Naive B cell (primary cell): ENCODE results near the gene DHX58. TPM values are rescaled to one million over a fixed set of nuclear protein-coding genes. Genes with fewer than 3 reads are reported as not detected.
A peak's percentile ranks its signal among the peaks of the same experiment; 100 is the strongest.

Source experiments
- ATAC-seq, 2 donors: fragments of 150-1000 bp; cut with Tn5 transposase; 2 replicates each; pipeline ENCODE4 v1.10.0; 2021; ENCODE audit warnings: low read depth in 2 of 2, mild to moderate bottlenecking in 2 of 2, moderate library complexity in 2 of 2
- DNase-seq: peaks from one replicate; pipeline ENCODE4 v3.0.0; 2022
- H3K27ac Mint-ChIP-seq, 6 donors: one replicate each; pipeline ENCODE4 v1.8.0; 2020 to 2022; ENCODE audit warnings: mild to moderate bottlenecking in 6 of 6, mixed read lengths in 6 of 6, moderate library complexity in 5 of 6, inconsistent platforms in 2 of 6
- H3K27me3 Mint-ChIP-seq, 3 donors: one replicate each; pipeline ENCODE4 v1.8.0; 2021 to 2022; ENCODE audit warnings: mixed read lengths in 3 of 3, mild to moderate bottlenecking in 1 of 3
- H3K36me3 Mint-ChIP-seq, 2 donors: one replicate each; pipeline ENCODE4 v1.8.0; 2020 to 2022; ENCODE audit warnings: mixed read lengths in 2 of 2, inconsistent platforms in 1 of 2, mild to moderate bottlenecking in 1 of 2
- H3K4me1 Mint-ChIP-seq, 3 donors: one replicate each; pipeline ENCODE4 v1.8.0; 2020 to 2022; ENCODE audit warnings: mixed read lengths in 3 of 3, inconsistent platforms in 1 of 3, mild to moderate bottlenecking in 1 of 3, moderate library complexity in 1 of 3
- H3K4me3 Mint-ChIP-seq, 8 donors: one replicate each; pipeline ENCODE4 v1.8.0; 2020 to 2022; ENCODE audit warnings: mild to moderate bottlenecking in 8 of 8, mixed read lengths in 8 of 8, moderate library complexity in 8 of 8, inconsistent platforms in 2 of 8
- H3K9me3 Mint-ChIP-seq, 7 donors: one replicate each; pipeline ENCODE4 v1.8.0; 2020 to 2022; ENCODE audit warnings: mixed read lengths in 7 of 7, mild to moderate bottlenecking in 5 of 7, inconsistent platforms in 2 of 7, moderate library complexity in 1 of 7
- polyA plus RNA-seq, 6 donors: library from polyadenylated mRNA; unstranded; fragments of 300-500 nt; fragmentation: Illumina TruSeq; gene quantifications; one replicate each; pipeline ENCODE4 v1.2.3, GENCODE V29; 2021; ENCODE audit warnings: low read depth in 6 of 6

DHX58 gene
- polyA plus RNA-seq, 6 donors from 2014 or later: 9.4 to 22.3 (median 13.4) TPM

DNA sequence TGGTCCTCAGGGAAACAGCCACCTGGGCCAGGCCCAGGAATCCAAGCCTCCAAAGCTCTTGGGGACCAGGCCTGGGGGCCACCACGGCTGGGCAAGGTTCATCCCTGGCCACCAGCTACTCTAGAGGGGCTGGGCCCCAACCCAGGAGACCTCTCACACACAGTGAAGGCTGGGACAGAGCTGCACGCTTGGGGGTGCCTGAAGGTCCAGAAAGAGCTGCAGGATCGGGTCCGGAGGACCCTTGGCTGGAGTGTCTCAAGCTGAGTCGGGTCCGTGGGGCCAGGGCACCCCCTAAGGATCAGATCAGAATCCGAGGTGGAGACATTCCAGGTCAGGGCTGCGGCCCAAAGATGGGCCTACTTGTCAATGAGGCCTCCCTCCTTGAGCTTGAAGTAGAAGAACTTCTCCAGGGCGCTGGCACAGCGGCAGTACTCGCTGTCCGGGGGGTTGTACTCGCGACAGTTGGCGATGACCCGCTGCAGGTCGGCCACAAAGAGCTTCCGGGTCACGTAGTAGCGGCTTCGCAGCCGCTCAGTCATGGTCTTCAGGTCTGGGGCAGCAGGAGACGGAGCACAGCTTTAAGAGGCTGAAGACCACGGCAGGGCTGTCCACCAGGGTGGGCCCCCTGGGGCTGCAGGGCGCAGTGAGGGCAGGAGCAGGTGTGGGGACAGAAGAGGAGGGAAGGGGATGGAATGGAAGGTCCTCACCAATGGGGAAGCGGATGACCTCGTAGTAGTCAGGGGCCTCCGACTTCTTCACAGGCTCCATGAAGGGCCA, 967 bp upstream of the DHX58 start:
- no peak for DNase-seq
- Mint-ChIP-seq H3K4me3 (peak overlapping the region in 2 of 8 donors; percentile 12 to 89), H3K27ac (peak overlapping the region in 2 of 6 donors; percentile 83 to 96), H3K27me3 (no peaks in the 10 kb centered on the region), H3K9me3 (peaks cover 0 to 2% (median 0%) of the 10 kb centered on the region in 7 donors), H3K4me1 (peaks cover 46 to 73% (median 57%) of the 10 kb centered on the region in 3 donors), H3K36me3 (peaks cover 10 to 23% of the 10 kb centered on the region in 2 donors)
- no peak for ATAC-seq

DNA sequence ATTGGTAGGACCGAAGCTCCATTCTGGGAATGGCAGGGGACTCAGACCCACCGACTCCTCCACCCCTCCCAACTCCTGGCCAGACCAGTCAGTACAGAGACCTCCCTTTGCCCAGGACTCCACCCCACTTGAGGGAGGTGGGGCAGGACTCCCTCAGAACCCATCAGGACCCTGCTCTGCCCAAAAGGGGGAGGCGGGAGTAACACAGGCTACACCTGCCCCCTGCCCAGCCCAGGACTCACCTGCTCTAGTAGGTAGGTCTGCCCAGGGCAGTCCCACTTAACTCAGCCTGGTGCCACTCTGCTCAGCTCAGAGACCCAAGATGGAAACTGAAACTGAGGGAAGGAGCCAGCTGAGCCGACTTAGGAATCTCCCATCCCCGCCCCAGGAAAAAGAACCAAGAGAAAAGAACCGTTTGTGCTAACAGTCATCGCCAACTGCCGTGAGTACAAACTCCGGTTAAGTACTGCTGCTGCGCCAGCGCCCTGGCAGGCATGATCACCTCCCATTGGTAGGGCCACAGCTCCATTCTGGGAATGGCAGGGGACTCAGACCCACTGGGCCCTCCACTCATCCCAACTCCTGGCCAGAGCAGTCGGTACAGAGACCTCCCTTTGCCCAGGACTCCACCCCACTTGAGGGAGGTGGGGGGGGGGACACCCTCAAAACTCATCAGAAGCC, 503 bp downstream of the DHX58 start:
- no peak for ATAC-seq
- Mint-ChIP-seq H3K27me3 (no peaks in the 10 kb centered on the region), H3K4me1 (peaks cover 47 to 75% (median 55%) of the 10 kb centered on the region in 3 donors), H3K27ac (peak overlapping the region; percentile 79 to 96 (median 92)), H3K4me3 (peak overlapping the region; percentile 85 to 95 (median 90)), H3K36me3 (peaks cover 10 to 14% of the 10 kb centered on the region in 2 donors), H3K9me3 (peaks cover 0 to 2% (median 0%) of the 10 kb centered on the region in 7 donors)
- DNase-seq: no peak

DNA sequence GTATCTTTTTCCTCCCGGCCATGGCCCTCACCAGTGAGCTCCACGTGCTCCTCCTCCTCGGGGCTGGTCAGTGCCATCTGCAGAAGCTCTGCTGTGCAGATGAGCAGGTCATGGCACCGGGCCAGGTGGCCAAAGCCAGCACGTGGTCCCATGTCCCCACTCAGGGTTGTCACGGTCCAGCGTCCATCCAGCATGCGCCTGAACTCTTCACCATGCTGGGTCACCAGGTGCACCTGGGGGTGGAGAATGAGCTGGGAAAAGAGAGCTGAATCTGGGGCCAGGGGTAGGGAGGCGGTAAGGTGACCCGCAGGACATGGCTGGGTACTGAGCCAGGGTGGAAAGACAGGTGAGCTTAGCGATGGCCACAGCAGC, 1.3 kb downstream of the DHX58 start:
- peaks cover 4 to 8% of the 10 kb centered on the region in 2 donors for H3K36me3 Mint-ChIP-seq
- peaks cover 41 to 68% (median 48%) of the 10 kb centered on the region in 3 donors for H3K4me1 Mint-ChIP-seq
- no peaks in the 10 kb centered on the region for H3K27me3 Mint-ChIP-seq
- ATAC-seq (no peak), DNase-seq (no peak)
- H3K27ac Mint-ChIP-seq: peak overlapping the region in 2 of 6 donors; percentile 86 to 91
- H3K4me3 Mint-ChIP-seq: peak overlapping the region in 6 of 8 donors; percentile 15 to 92 (median 87)
- peaks cover 0 to 2% (median 0%) of the 10 kb centered on the region in 7 donors for H3K9me3 Mint-ChIP-seq

DNA sequence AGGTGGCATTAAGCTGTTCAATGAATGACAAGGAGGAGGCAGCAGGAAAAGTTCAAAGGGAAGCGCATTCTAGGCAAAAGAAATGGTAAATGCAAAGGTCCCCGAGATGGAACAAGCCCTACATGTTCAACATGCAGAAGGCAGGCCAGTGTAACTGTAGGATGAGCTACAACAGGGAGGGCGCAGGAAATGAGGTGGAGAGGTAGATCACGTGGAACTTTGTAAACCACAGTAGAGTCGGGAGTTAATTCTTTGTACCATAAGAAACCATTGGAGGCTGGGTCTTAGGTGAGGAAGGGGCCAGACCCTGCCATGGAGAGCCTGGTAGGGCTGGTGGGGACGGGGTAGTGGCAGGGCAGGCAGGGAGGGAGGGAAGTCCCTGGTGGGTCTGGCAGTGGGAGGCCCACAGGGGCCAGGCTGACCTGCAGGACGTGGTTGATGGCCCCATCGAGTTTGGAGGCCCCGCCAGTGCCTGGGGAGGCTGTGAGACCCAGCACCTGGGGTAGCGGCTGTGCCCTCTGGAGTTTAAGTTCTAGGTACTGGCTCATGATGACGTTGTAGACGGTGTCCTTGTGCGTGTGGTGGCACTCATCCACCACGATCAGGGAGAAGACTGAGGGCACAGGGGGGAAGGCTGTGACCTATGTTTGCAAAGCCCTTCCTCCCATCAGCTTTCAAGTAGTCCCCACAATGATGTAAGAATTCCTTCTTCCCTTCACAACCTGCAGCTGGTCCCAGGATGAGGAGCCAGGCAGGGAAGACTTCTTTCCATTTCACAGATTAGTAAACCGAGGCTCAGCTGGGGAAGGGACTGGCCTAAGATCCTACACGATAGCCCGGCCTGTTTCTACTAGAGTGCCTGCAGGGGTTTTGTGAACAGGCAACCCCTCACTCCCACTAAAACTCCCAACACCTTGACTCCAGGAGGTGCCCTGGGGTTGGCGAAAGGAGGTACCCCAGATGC, 1.9 kb downstream of the DHX58 start:
- H3K36me3 Mint-ChIP-seq: peaks cover 4 to 8% of the 10 kb centered on the region in 2 donors
- peaks cover 0 to under 1% (median 0%) of the 10 kb centered on the region in 7 donors for H3K9me3 Mint-ChIP-seq
- DNase-seq (no peak), ATAC-seq (no peak)
- H3K27ac Mint-ChIP-seq: peak overlapping the region in 4 of 6 donors; percentile 60 to 91 (median 86)
- H3K27me3 Mint-ChIP-seq: no peaks in the 10 kb centered on the region
- peaks cover 40 to 65% (median 41%) of the 10 kb centered on the region in 3 donors for H3K4me1 Mint-ChIP-seq
- peak overlapping the region; percentile 51 to 91 (median 68) for H3K4me3 Mint-ChIP-seq

DNA sequence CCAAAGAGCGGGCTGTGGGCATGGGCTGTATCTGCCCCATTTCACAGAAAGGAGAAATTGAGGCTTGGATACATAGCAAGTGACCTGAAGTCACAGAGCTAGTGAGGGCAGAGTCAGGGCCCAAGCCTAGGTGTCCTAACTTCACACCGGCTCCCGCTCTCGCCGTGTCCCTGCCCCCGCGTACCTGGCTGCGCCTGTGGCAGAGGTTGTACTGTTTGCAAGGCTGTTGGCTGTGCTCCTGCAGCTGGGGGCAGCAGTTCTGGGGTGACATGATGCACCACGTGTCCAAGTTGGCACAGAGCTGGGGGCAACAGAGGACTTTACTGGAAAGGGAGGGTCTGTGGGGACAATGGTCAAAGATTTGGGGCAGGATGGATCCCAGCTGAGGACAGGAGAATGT, 3.4 kb downstream of the DHX58 start:
- DNase-seq: no peak
- ATAC-seq: no peak
- Mint-ChIP-seq H3K4me3 (peak overlapping the region in 5 of 8 donors; percentile 3 to 57 (median 15)), H3K4me1 (peaks cover 31 to 53% (median 32%) of the 10 kb centered on the region in 3 donors), H3K27ac (no peak overlapping the region), H3K27me3 (no peaks in the 10 kb centered on the region), H3K36me3 (peaks cover 4 to 8% of the 10 kb centered on the region in 2 donors), H3K9me3 (no peaks in the 10 kb centered on the region)

DNA sequence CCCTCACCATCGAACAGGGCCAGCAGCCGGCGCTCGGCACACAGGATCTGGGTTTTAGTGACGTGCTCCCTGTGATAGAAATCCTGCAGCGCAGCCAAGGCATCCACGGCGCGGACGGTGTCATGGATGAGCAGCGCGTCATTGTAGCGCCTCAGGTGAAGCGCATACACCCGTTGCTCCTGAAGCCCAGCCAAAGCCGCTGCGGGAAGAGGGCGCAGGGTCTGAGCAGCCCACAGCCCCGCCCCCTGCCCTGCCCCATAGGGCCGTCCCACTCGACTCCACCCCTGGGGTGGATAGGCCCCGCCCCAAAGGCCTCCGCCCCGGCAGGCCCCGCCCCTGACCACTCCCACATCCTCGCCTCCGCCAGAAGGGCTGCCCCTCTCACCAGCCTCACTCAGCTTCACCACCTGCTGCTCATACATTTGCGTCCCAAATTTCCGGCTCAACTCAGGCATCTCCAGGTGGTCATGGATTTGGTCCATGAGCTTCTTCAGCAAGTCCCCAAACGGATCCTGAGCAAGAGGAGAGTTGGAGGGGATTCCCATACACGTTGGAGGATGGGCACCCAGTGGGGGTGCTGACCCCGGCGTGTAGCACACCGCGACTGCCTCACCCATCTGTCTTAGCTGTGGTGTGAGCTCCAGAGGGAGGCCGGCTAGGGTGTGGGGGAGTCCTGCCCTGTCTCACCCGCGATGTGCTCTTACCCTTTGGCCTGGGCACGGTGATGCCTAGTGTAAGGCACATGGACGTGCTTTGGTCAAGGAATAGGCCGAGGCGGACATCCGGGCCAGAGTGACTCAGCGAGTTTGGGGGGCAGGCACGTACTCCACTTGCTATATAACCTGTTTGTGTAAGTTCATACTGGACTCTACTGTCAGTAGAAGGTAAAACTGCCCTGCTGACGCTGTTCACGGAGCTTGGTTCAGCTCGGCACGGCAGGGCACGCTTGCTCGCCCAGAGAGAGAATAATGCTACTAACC, 4.6 kb downstream of the DHX58 start:
- ATAC-seq (peak; percentile 77 to 81), DNase-seq (peak; percentile 83)
- peaks cover 27 to 45% (median 30%) of the 10 kb centered on the region in 3 donors for H3K4me1 Mint-ChIP-seq
- peak overlapping the region; percentile 56 to 87 (median 68) for H3K4me3 Mint-ChIP-seq
- peaks cover 4 to 8% of the 10 kb centered on the region in 2 donors for H3K36me3 Mint-ChIP-seq
- no peaks in the 10 kb centered on the region for H3K9me3 Mint-ChIP-seq
- H3K27ac Mint-ChIP-seq: peak overlapping the region in 1 of 6 donors; percentile 80
- no peaks in the 10 kb centered on the region for H3K27me3 Mint-ChIP-seq

DNA sequence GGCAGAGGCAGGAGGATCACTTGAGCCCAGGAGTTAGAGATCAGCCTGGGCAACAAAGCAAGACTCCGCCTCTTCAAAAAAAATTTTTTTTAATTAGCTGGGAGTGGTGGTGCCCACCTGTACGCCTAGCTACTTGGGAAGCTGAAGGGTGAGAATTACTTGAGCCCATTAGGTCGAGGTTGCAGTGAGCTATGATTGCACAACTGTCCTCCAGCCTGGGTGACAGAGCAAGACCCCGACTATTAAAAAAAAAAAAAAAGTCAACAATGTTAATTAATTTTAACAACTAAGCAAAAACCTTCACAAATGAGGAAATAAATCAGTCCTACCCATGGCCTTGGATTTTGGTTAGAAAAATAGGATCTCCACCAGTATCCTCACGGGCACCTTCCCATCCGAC, 5.4 kb downstream of the DHX58 start:
- DNase-seq (no peak), ATAC-seq (no peak)
- H3K27ac Mint-ChIP-seq: no peak overlapping the region
- peak overlapping the region in 5 of 8 donors; percentile 58 to 87 (median 75) for H3K4me3 Mint-ChIP-seq
- peaks cover 4 to 8% of the 10 kb centered on the region in 2 donors for H3K36me3 Mint-ChIP-seq
- peaks cover 19 to 39% (median 24%) of the 10 kb centered on the region in 3 donors for H3K4me1 Mint-ChIP-seq
- no peaks in the 10 kb centered on the region for H3K27me3 Mint-ChIP-seq
- H3K9me3 Mint-ChIP-seq: no peaks in the 10 kb centered on the region

DNA sequence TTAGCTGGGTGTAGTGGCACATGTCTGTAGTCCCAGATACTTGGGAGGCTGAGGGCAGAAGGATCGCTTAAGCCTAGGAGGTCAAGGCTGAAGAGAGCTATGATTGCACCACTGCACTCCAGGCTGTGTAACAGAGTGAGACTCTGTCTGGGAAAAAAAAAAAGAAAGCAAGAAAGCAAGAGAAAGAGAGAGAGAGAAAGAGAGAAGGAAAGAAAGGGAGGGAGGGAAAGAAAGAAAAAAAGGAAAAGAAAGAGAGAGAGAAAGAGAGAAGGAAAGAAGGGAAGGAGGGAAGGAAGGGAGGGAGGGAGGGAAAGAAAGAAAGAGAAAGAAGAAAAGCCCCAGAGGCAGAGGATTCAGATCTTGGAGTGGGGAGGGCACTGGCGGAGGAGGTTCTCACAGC, 6.5 kb downstream of the DHX58 start:
- Mint-ChIP-seq H3K27ac (no peak overlapping the region), H3K4me3 (peak overlapping the region in 4 of 8 donors; percentile 6 to 88 (median 12))
- ATAC-seq: no peak

DNA sequence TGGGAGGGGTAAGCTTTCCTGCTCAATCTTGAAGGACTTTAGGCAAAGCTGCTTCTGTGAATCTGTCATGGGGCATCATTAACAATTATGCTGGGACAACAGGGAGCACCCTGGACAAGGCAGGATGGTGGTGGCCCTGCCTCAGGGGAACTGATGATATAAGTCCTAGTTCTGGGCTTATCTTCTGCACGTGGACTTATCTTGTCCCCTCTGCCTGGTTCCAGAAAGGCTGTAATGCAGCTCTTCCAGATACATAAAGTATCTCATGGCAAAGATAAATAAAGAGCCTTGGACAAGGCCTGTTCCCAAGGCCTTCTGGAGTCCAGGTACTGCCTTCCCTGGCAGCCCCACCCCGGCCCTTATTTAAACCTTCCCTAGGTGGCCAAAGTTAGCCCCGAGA, 8.2 kb downstream of the DHX58 start:
- no peaks in the 10 kb centered on the region for H3K9me3 Mint-ChIP-seq
- H3K27me3 Mint-ChIP-seq: no peaks in the 10 kb centered on the region
- no peak overlapping the region for H3K27ac Mint-ChIP-seq
- H3K36me3 Mint-ChIP-seq: no peaks in the 10 kb centered on the region
- DNase-seq: no peak
- peaks cover 15 to 18% (median 16%) of the 10 kb centered on the region in 3 donors for H3K4me1 Mint-ChIP-seq
- ATAC-seq: no peak
- H3K4me3 Mint-ChIP-seq: no peak overlapping the region

More for the DNA sequence above, 6.5 kb downstream of the DHX58 start:
- Mint-ChIP-seq H3K27me3 (no peaks in the 10 kb centered on the region), H3K4me1 (peaks cover 22 to 28% (median 22%) of the 10 kb centered on the region in 3 donors), H3K9me3 (no peaks in the 10 kb centered on the region), H3K36me3 (peaks cover 4 to 8% of the 10 kb centered on the region in 2 donors)
- DNase-seq: no peak

DNA sequence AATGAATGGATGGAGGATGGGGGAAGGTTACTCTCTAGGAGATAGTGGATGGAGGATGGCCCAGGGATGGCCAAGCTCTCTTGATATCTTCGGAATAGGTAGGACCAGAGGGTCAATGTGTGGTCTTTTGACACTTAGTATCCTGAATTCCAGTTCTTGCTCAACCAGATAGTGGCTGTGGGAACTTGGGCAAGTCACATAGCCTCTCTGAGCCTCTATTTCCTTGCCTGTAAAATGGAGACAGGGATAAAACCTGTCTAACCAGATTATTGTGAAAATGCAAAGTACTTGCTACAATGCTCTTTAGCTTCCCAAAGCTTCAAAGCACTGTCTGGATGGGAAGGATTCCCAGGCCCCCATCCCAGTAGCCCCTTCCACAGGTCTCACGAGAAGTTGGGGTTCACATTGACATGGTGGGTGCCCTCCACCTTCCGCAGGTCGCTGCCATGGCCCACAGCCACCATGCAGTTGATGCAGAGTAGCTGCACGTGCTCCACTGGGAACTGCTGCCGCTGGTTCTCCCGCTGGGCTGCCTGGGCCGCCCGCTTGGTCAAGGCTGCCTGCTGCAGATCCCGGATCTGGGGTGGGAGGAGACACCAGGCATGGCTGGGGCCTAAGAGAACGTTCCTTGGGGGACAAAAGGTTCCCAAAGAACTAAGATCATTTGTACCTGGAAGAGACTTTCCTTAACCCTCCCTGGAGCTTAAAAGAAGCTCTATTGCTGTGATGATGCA, 9.1 kb downstream of the DHX58 start:
- H3K36me3 Mint-ChIP-seq: no peaks in the 10 kb centered on the region
- no peak overlapping the region for H3K27ac Mint-ChIP-seq
- ATAC-seq: no peak
- peaks cover 13 to 15% (median 13%) of the 10 kb centered on the region in 3 donors for H3K4me1 Mint-ChIP-seq
- H3K9me3 Mint-ChIP-seq: no peaks in the 10 kb centered on the region
- H3K27me3 Mint-ChIP-seq: no peaks in the 10 kb centered on the region
- no peak for DNase-seq
- no peak overlapping the region for H3K4me3 Mint-ChIP-seq

DNA sequence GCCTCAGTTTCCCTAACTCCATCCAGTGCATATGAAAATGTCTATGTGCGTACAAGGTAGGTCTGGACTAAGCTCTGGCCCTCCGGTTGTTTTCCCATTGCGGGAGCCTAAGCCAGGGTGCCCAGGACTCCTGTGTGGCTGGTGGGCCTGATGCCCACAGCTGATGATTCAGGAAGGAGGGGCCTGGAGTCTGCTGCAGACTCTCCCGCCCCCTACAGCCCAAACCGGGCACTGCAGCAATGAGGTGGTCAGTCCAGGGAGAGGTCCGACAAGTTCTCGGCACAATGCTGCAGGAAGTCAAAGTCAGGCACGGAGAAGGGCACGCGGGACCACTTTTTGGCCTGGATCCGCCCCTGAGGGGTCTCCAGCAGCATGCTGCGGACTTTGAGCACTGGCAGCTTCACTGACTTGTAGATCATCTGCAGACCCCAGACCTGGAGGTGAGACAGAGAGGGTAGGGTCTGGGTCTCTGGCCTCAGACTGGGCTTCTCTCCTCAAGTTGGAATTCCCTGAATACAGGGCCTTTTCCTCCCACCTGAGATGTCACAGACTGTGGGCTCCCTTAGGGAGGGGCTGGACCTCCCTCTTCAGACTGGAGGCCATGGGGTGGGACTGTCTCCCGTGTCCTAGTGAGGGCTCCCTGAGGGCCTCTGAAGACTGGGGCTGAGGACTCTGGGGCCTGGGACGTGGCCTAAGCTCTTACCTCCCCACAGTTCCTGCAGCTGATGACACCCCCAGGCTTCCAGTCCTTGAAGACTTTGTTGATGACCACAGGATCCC, 10.8 kb downstream of the DHX58 start:
- Mint-ChIP-seq H3K27ac (no peak overlapping the region), H3K36me3 (no peaks in the 10 kb centered on the region), H3K4me3 (no peak overlapping the region)

More for the DNA sequence above, 10.8 kb downstream of the DHX58 start:
- Mint-ChIP-seq H3K27me3 (peaks cover 0 to 16% (median 6%) of the 10 kb centered on the region in 3 donors), H3K4me1 (peaks cover 11 to 17% (median 12%) of the 10 kb centered on the region in 3 donors), H3K9me3 (no peaks in the 10 kb centered on the region)
- peak; percentile 32 to 41 for ATAC-seq
- peak; percentile 51 for DNase-seq
